Measurements from ENCODE around the gene HIRIP3. TPM values are rescaled to one million over a fixed set of nuclear protein-coding genes. Genes with fewer than 3 reads are reported as not detected.

HIRIP3 gene
- total RNA-seq, 1 experiment from 2014 or later: 18.4 TPM

DNA sequence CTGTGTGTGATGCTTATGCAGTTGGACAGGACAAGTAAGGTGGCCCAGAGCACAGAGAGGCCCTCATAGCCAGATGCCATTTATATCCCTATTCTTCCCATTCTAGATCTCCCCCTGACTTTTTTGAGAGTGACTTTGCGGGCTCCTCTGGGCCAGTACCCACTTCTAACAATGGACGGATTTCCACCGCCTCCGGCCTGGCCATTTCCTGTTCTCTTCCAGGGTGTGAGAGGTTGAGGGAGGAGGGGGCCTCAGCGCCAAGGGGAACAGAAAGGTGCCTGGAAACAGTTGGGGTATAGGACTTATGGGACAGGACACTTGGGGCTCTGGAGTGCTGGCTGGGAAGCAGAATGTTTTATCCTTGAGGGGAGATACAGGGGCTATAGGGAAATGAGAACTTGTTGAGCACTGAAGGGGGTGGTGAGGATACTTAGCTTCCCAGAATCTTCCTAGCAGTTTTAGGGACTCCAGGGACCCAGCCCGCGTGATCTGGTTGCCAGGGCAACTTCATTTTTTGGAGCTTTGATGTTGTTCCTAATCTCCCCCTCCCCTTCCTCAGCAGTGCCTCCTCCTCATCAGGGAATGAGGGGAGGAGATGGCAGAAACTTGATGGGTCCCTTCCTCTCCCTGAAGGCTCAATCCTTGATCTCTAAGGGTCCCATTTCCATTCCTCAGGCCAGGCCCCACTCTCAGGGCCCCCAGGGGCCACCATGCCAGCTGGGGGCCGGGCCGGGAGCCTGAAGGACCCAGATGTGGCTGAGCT is 18.2 kb downstream of the HIRIP3 start:
- intact Hi-C loops (cut with micrococcal nuclease): no loop called here
- Histone ChIP-seq H3K9ac (ENCODE audit: low read length) (no peak overlapping the region), H2AFZ (ENCODE audit: low read length) (no peak overlapping the region), H3K36me3 (ENCODE audit: low read depth, low read length) (peaks cover 37% of the 10 kb centered on the region), H3F3A (ENCODE audit: low read length, unreplicated experiment) (no peaks in the 10 kb centered on the region), H3K79me2 (ENCODE audit: low read length) (peaks cover 47% of the 10 kb centered on the region), H3K27ac (ENCODE audit: low read length) (no peak overlapping the region), H3K9me3 (ENCODE audit: low read length) (no peaks in the 10 kb centered on the region), H3K4me3 (ENCODE audit: low read length) (peak overlapping the region; percentile 98; the same call in 1 of the 2 replicates), H4K20me1 (ENCODE audit: low read length) (peaks cover 26% of the 10 kb centered on the region), H3K27me3 (ENCODE audit: low read length) (no peaks in the 10 kb centered on the region), H3K4me1 (ENCODE audit: insufficient read depth, low read length) (peaks cover 22% of the 10 kb centered on the region), H3K9me2 (replicated peaks; ENCODE audit: low read length) (no peaks in the 10 kb centered on the region), H3K4me2 (ENCODE audit: low read length) (peak overlapping the region; percentile 98)
- no TSS peak for BruUV-seq (replicated peaks)
- TF ChIP-seq EZH2phosphoT487 (IDR thresholded peaks at IDR 0.05; ENCODE audit: borderline replicate concordance, low read length) (no peak), EZH2 (IDR thresholded peaks at IDR 0.05; ENCODE audit: low read length, unreplicated experiment) (no peak)
- TF ChIP-seq, protein P1, sequence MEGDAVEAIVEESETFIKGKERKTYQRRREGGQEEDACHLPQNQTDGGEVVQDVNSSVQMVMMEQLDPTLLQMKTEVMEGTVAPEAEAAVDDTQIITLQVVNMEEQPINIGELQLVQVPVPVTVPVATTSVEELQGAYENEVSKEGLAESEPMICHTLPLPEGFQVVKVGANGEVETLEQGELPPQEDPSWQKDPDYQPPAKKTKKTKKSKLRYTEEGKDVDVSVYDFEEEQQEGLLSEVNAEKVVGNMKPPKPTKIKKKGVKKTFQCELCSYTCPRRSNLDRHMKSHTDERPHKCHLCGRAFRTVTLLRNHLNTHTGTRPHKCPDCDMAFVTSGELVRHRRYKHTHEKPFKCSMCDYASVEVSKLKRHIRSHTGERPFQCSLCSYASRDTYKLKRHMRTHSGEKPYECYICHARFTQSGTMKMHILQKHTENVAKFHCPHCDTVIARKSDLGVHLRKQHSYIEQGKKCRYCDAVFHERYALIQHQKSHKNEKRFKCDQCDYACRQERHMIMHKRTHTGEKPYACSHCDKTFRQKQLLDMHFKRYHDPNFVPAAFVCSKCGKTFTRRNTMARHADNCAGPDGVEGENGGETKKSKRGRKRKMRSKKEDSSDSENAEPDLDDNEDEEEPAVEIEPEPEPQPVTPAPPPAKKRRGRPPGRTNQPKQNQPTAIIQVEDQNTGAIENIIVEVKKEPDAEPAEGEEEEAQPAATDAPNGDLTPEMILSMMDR (conservative IDR thresholded peaks at IDR 0.05; ENCODE audit: low read depth, low read length): no peak
- DNase-seq (no peak), ATAC-seq (no peak)
- ChIA-PET CTCF (no interaction called here), POLR2A (ENCODE audit: unreplicated experiment) (no interaction called here)

DNA sequence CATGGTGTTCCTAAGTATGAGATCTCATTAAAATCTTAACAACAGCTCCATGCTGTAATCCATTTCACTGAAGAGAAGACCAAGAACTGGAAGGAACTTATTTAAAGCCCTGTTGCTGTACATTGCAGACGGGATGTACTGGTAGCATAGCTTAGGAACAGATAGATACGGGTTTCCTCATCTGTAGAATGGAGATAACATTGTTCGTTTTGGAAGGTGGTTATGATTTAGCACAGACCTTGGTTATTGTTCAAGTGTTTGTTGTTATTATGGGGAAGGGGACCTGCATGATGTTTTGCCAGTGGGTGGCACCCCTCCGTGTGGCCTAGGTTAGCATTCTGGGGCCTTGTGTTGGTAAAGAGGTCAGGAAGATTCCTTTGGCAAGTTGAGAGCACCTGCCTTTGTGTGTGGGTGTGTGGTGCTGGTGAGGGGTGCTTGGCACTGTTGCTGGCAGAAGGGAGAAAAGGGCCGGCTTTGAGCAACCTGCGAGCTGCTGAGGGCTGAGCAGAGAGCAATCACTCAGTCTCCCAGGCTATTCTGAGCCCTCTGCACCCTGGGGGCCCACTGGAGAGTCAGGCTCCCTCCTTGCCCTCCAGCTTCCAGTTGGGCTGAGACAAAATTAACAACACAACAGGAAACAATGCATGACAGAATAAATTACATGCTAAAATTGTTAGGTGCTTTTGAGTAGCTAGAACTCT is 19.5 kb downstream of the HIRIP3 start:
- H3K79me2 ChIP-seq (ENCODE audit: low read length): peaks cover 47% of the 10 kb centered on the region
- peaks cover 26% of the 10 kb centered on the region for H4K20me1 ChIP-seq (ENCODE audit: low read length)
- no peak overlapping the region for H3K27ac ChIP-seq (ENCODE audit: low read length)
- TF ChIP-seq EZH2phosphoT487 (IDR thresholded peaks at IDR 0.05; ENCODE audit: borderline replicate concordance, low read length) (no peak), EZH2 (IDR thresholded peaks at IDR 0.05; ENCODE audit: low read length, unreplicated experiment) (no peak)
- TF ChIP-seq, protein P1 (conservative IDR thresholded peaks at IDR 0.05; ENCODE audit: low read depth, low read length): no peak
- H3K9ac ChIP-seq (ENCODE audit: low read length): peak overlapping the region; percentile 93; the same call in 1 of the 2 replicates
- ATAC-seq (no peak), DNase-seq (peak; percentile 1)
- intact Hi-C loops (cut with micrococcal nuclease): no loop called here
- ChIA-PET CTCF (interaction anchor here (0.6 kb wide), 1 partner anchor 29 kb away, joined by 3 read pairs; no protein-coding TSS in a partner anchor), POLR2A (ENCODE audit: unreplicated experiment) (interaction anchor here (1.1 kb wide), 1 partner anchor 50 kb away, joined by 3 read pairs; the partner anchor contains the start of gene KCTD13)
- H3K4me1 ChIP-seq (ENCODE audit: insufficient read depth, low read length): peaks cover 22% of the 10 kb centered on the region
- H3K4me2 ChIP-seq (ENCODE audit: low read length): peak overlapping the region; percentile 98
- H3K9me2 ChIP-seq (replicated peaks; ENCODE audit: low read length): no peaks in the 10 kb centered on the region
- H3K36me3 ChIP-seq (ENCODE audit: low read depth, low read length): peaks cover 30% of the 10 kb centered on the region
- H3K4me3 ChIP-seq (ENCODE audit: low read length): peak overlapping the region; percentile 98
- H2AFZ ChIP-seq (ENCODE audit: low read length): no peak overlapping the region
- H3K27me3 ChIP-seq (ENCODE audit: low read length): no peaks in the 10 kb centered on the region
- BruUV-seq (replicated peaks): no TSS peak
- H3F3A ChIP-seq (ENCODE audit: low read length, unreplicated experiment): no peaks in the 10 kb centered on the region
- H3K9me3 ChIP-seq (ENCODE audit: low read length): no peaks in the 10 kb centered on the region
